ENCODE results near the gene RCBTB2.
"Not testable (repeated sequence)": the region's sequence is repeated elsewhere in the genome, so short reads cannot be mapped to it uniquely, and the experiment has no call there.

Gene RCBTB2

DNA sequence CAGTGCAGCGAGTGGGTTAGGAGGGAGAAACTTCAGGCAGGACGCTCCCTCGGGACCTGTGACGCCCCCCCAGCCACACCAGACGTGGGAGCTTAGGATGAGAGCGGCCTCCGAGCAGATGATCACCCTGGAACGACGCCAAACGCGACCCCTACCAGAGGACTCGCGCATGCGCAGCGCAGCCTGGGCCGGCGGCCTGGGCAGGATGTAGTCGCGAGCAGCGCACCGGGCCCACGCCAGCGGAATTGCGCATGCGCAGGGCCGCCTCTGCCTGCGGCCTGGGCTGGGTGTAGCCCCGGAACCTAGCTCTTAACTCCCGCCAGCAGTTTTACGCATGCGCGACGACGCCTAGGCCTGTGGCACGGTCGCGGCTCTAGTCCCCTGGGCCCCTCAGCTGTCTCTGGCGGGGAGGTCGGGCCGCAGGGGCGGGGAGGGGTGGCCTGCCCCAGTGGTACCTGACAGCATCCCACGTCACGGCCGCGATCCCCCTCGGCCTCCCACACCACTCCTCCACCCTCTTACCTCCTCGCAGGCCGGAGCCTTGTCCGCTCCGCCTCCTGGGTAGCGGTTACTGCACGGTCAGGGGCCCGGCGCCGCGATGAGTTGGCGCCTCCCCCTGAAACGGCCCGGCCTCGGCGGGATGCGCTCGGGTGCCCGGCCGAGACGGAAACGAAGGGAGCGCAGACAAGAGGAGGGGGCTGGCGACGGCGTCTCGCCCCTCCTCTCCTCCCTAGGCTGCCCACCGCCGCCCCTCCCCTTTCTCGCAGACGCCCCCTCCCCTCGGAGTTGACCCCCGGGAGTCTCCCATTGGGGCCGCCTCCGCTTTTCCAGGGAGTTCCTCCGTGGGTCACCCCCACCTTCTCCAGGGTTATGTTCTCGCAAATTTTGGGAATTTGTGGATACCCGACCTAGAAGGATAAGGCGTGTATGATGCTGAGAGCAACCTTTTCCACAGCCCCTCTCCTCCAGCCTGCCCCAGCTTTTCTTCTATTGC is at the start of gene RCBTB2:
Gene RCBTB2 (minus strand): TSS at position 575 of the 994 bp plus-strand sequence. CDS start 11,141 bp downstream, outside the sequence.
- in situ Hi-C loops (cut with MboI; ENCODE audit: low sequenced_read_pairs, unreplicated experiment): no loop called here
- peak; percentile 99 for DNase-seq (ENCODE audit: low spot score)
- no peak for TF ChIP-seq CTCF (IDR thresholded peaks at IDR 0.05; ENCODE audit: borderline replicate concordance, control extremely low read depth, extremely low read depth, insufficient read depth, missing control alignments)

DNA sequence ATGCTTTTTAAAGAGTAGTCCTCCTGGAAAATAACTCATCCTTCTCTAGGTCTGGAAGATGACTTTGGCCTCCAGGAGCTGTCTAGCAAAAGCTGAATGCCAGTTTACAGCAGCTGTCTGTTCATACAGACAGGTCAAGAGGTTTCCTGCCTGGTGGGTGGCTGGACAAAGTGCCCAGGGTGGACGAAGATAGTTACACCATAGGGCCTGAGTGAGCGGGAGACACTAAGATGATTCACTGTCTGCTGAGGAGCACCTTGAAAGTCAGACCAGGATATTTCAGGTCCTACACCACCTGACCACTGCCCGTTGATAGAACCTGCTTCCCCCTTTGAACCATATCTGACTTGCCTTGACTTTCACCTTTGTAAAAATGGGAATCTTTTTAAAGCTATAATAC is 49.2 kb upstream of the RCBTB2 start:
- no peak for TF ChIP-seq CTCF (IDR thresholded peaks at IDR 0.05; ENCODE audit: borderline replicate concordance, control extremely low read depth, extremely low read depth, insufficient read depth, missing control alignments)
- no peak for DNase-seq (ENCODE audit: low spot score)
- in situ Hi-C loops (cut with MboI; ENCODE audit: low sequenced_read_pairs, unreplicated experiment): loop anchor here (10.0 to 25.0 kb wide), 2 partner anchors 187 to 445 kb away; no protein-coding TSS in a partner anchor

- no peak for DNase-seq (ENCODE audit: low spot score)
- in situ Hi-C loops (cut with MboI; ENCODE audit: low sequenced_read_pairs, unreplicated experiment): loop anchor here (10.0 to 25.0 kb wide), 2 partner anchors 186 to 444 kb away; no protein-coding TSS in a partner anchor
- TF ChIP-seq CTCF (IDR thresholded peaks at IDR 0.05; ENCODE audit: borderline replicate concordance, control extremely low read depth, extremely low read depth, insufficient read depth, missing control alignments): no peak
Measured at GRCh38 chr13:48580896-48581295, 48.0 kb upstream of the RCBTB2 start.

GRCh38 chr13:48580185-48580803 is 47.4 kb upstream of the RCBTB2 start:
- peak; percentile 61 for TF ChIP-seq CTCF (IDR thresholded peaks at IDR 0.05; ENCODE audit: borderline replicate concordance, control extremely low read depth, extremely low read depth, insufficient read depth, missing control alignments)
- in situ Hi-C loops (cut with MboI; ENCODE audit: low sequenced_read_pairs, unreplicated experiment): loop anchor here (10.0 to 25.0 kb wide), 2 partner anchors 185 to 443 kb away; no protein-coding TSS in a partner anchor
- DNase-seq (ENCODE audit: low spot score): no peak

DNA sequence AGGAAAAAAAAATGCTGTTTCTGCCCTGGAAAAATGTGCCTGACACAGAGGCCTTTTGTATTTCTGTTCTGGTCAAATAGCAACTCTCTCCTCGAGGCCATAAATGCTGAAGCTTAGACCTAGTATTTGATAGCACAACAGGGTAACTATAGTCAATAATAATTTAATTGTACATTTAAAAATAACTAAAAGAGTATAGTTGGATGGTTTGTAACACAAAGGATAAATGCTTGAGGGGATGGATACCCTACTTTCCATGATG is 47.0 kb upstream of the RCBTB2 start:
- not testable (repeated sequence) for DNase-seq (ENCODE audit: low spot score)
- in situ Hi-C loops (cut with MboI; ENCODE audit: low sequenced_read_pairs, unreplicated experiment): loop anchor here (10.0 to 25.0 kb wide), 3 partner anchors 85 to 443 kb away; no protein-coding TSS in a partner anchor

DNA sequence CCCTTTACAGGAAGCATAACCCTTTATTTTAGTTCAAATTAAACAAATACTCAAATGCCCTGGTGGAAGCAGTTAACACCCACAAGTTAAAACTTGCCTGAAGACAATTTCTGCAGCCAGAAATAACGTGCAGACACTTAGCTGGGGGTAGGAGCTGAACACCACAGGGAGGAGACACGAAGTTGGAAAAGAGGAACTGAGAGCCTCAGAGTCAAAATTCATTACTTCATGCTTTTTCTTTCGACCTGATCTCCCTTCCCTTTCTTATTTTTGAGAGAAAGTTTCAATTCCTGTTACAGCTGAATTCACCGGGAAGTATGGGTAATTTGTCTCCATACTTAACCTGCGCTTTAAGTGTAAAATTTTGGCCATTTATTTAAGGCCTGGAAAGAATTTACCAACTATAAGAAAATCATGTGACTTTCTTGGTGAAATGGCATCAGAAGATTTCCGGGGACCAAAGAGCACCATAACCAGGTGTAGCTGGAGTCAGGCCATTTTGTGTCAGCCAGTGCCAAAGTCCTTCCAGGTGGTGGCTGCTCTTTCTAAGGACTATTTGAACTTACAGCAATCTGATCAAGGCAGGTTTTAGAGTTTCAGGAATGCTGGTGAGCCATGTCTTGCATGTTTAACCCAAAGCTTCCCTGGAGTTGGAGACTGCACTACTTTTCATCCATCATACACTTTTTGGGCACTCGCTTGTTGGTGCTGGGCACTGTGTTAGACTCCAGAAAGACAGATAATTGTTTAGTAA is 46.5 kb upstream of the RCBTB2 start:
- no peak for TF ChIP-seq CTCF (IDR thresholded peaks at IDR 0.05; ENCODE audit: borderline replicate concordance, control extremely low read depth, extremely low read depth, insufficient read depth, missing control alignments)
- DNase-seq (ENCODE audit: low spot score): peak; percentile 49
- in situ Hi-C loops (cut with MboI; ENCODE audit: low sequenced_read_pairs, unreplicated experiment): loop anchor here (10.0 to 25.0 kb wide), 2 partner anchors 85 to 442 kb away; no protein-coding TSS in a partner anchor

All from GM13976 (cell line).